Adipocyte (in vitro differentiated cells): ENCODE measurements around the gene ANGPTL8.

Experiments used
- DNase-seq: peaks from one replicate; pipeline ENCODE4 v3.0.0-alpha.2; 2015; ENCODE audit warnings: low read depth
- H3K27me3 ChIP-seq: replicated peaks from 2 replicates; pipeline ENCODE4 v1.7.0; 2013; ENCODE audit warnings: mild to moderate bottlenecking, low read length, moderate library complexity; ENCODE audit not compliant: control insufficient read depth, insufficient read depth
- H3K36me3 ChIP-seq: 2 replicates; pipeline ENCODE4 v1.7.0; 2013; ENCODE audit warnings: low read length, mild to moderate bottlenecking, moderate library complexity; ENCODE audit not compliant: control insufficient read depth, insufficient read depth, severe bottlenecking
- H3K4me1 ChIP-seq: 2 replicates; pipeline ENCODE4 v1.7.0; 2013; ENCODE audit warnings: mild to moderate bottlenecking, low read length, moderate library complexity; ENCODE audit not compliant: control insufficient read depth, insufficient read depth
- H3K4me3 ChIP-seq: 2 replicates; pipeline ENCODE4 v1.7.0; 2013; ENCODE audit warnings: mild to moderate bottlenecking, low read length, moderate library complexity
- H3K9ac ChIP-seq: 2 replicates; pipeline ENCODE4 v1.7.0; 2013; ENCODE audit warnings: mild to moderate bottlenecking, low read length, moderate library complexity
- H3K9me3 ChIP-seq: 2 replicates; pipeline ENCODE4 v1.7.0; 2013; ENCODE audit warnings: mild to moderate bottlenecking, low read length, moderate library complexity; ENCODE audit not compliant: control insufficient read depth

The ANGPTL8 gene

DNA sequence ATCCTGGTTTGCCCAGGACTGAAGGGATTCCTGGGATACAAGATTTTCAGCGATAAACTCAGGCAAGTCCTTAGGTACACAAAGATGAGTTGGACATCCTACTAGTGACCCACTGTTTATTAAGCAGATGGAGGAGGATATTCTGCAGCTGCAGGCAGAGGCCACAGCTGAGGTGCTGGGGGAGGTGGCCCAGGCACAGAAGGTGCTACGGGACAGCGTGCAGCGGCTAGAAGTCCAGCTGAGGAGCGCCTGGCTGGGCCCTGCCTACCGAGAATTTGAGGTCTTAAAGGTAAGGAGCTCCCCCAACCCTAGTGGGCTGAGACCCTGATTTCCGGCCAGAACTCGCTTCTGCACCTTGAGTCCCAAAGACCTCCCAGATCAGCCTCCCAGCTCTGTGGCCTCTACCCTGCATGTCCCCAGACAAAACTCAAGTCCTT lies 607 bp downstream of the ANGPTL8 start:
- Histone ChIP-seq H3K36me3 (peaks cover 15% of the 10 kb centered on the region), H3K4me1 (peaks cover 5% of the 10 kb centered on the region), H3K9ac (no peak overlapping the region), H3K4me3 (no peak overlapping the region), H3K9me3 (no peaks in the 10 kb centered on the region), H3K27me3 (no peaks in the 10 kb centered on the region)
- DNase-seq, result no peak

DNA sequence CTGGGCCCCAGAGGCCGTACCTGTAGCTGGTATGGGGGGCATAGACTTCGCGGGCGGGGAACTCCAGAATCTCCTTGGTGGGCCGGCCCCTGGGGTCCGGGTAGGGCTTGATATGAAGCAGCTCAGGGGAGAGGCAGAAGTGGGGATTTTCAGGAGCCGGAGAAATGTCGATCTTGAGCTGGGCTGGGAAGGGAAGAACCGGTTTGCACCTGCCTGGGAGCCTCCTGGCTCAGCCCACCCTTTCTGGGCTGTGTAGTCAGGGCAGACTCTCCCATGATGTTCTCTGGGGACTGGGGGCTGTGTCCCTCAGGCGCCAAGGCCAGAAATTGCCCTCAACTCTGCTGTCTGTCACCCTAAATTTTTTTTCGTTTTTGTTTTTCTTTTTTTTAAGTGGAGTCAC lies 2.6 kb downstream of the ANGPTL8 start:
- Histone ChIP-seq H3K4me3 (no peak overlapping the region), H3K4me1 (peaks cover 5% of the 10 kb centered on the region), H3K9me3 (no peaks in the 10 kb centered on the region), H3K9ac (no peak overlapping the region), H3K27me3 (no peaks in the 10 kb centered on the region), H3K36me3 (peaks cover 15% of the 10 kb centered on the region)
- no peak for DNase-seq

DNA sequence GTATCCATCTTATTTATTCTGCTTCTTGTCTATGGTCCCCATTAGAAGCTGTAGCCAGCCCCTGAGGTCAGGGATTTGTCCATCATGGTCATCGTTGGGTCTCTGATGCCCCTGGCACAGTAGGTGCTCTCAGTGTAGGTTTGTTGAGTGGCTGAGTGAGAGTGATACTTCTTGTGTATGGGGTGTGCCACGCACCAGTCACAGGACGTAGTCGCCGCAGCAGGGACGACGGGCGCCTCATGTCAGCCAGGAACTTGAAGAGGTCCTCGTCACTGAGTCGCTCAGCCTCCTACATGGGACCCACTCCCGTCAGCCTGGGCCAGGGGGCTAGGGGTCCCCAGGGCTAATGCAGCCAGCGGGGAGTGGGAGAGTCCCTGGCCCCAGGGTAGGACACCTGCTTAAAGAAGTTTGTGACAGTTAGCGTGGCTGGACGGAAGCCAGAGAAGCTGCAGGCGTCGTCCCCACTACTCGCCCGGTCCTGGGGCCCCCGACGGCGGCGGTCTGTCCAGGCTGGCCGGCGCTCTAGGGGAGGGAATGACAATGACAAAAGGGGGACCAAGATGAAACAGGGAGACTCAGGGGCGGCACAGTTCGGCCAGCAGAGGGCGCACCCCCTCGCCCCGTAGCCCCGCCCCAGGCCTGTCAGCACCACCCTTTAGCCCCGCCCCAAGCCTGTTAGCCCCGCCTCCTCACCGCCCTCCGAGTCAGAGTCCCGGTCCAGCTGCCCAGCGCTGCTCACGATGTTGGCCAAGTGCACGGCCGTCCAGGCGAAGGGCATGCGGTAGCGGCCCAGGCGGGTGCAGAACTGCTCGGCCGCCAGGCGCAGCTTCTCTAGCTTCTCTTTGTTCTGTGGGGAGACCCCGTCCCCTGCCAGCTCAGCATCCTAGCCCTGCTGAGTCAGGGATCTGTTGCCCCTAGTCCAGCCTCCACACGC lies 3.7 kb downstream of the ANGPTL8 start:
- peaks cover 20% of the 10 kb centered on the region for H3K36me3 ChIP-seq
- H3K4me1 ChIP-seq, result peaks cover 5% of the 10 kb centered on the region
- no peak overlapping the region for H3K9ac ChIP-seq
- H3K4me3 ChIP-seq, result no peak overlapping the region
- H3K9me3 ChIP-seq, result no peaks in the 10 kb centered on the region
- DNase-seq, result peak; percentile 75
- H3K27me3 ChIP-seq, result no peaks in the 10 kb centered on the region

DNA sequence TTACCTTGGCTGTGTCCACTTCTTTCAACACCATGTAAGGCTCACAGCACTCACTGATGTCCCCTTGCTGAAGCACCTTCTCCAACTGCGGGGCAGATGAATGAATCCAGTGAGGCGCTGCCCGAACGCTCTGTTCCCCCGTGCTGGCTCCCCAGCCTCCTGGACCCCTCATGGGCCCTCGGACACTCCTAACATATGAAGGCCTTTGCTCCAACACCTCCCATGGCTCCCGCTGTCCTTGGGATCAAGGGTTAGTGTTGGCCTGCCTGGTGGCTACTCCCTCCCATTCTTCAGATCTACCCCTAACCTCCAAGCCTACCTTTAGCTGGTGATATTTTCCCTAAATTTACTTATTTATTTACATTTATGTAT lies 4.4 kb downstream of the ANGPTL8 start:
- peaks cover 26% of the 10 kb centered on the region for H3K36me3 ChIP-seq
- no peak overlapping the region for H3K4me3 ChIP-seq
- DNase-seq, result no peak
- peaks cover 5% of the 10 kb centered on the region for H3K4me1 ChIP-seq
- no peak overlapping the region for H3K9ac ChIP-seq
- H3K9me3 ChIP-seq, result no peaks in the 10 kb centered on the region
- no peaks in the 10 kb centered on the region for H3K27me3 ChIP-seq

DNA sequence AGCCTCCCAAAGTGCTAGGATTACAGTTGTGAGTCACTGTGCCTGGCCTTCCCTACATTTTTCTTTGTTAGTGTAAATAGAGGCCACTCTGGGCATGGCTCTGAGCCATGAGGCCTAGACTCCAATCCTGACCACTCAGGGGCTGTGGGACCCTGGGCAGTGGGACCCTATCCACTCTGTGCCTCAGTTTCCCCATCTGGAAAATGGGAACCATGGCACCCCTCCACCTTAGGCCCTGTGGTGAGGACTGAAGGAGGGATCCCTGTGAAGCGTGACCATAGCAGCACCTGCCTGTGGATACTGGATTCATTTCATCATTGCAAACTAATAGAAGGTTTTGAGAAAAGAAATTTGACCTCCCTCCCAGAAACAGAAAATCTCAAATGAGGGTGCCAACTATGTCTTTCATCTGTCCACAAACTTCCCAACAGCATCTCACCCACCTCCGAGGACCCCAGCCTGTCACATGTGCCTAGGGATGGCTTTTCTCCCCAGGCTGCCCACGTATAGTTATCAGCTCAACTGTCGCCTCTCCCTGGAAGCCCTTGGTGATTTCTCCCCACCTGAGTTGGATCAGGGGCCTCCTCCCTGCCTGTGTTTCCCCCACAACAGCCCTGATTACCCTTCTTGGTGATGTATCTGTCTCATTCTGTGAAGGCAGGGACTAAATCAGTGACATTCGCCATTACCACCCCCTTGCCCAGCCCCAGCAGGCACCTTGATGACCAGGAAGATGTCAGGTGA lies 5.6 kb downstream of the ANGPTL8 start:
- H3K9me3 ChIP-seq, result no peaks in the 10 kb centered on the region
- no peak overlapping the region for H3K9ac ChIP-seq
- H3K4me1 ChIP-seq, result no peaks in the 10 kb centered on the region
- no peak for DNase-seq
- no peaks in the 10 kb centered on the region for H3K27me3 ChIP-seq
- no peak overlapping the region for H3K4me3 ChIP-seq
- peaks cover 26% of the 10 kb centered on the region for H3K36me3 ChIP-seq

DNA sequence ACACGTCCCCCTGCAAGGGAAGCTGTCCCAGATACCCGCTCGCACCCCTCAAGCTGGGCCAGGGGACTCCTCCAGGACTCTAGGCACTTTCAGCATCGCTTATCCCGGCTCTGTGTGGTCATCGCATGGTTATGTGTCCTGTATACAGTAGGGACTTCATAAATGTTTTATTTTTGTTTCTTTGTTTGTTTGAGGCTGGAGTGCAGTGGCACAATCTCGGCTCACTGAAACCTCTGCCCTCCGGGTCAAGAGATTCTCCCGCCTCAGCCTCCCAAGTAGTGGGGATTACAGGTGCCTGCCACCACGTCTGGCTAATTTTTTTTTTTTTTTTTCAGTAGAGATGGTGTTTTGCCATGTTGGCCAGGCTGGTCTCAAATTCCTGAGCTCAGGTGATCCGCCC lies 7.5 kb downstream of the ANGPTL8 start:
- no peaks in the 10 kb centered on the region for H3K27me3 ChIP-seq
- H3K9me3 ChIP-seq, result no peaks in the 10 kb centered on the region
- no peak for DNase-seq
- H3K4me1 ChIP-seq, result no peaks in the 10 kb centered on the region
- H3K4me3 ChIP-seq, result no peak overlapping the region
- H3K36me3 ChIP-seq, result peaks cover 30% of the 10 kb centered on the region
- H3K9ac ChIP-seq, result no peak overlapping the region

DNA sequence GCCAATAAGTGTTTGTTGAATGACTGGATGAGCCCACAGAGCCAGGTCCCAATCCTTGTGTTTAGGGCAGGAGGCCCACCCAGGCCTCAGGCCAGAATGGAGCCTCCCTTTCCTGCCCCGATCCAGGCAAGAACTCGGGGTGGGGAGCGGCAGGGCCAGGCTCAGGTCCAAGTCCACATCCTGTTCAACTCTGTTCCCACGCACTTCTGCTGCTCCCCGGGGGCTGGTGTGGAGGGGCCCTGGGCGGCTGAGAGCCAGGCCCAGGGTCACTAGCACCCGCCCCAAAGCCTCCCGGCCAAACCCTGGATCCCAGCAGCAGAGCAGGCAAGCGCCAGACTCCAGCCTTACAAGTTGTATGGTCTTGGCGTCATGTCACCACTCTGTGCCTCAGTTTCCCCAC lies 8.0 kb downstream of the ANGPTL8 start:
- H3K4me1 ChIP-seq, result no peaks in the 10 kb centered on the region
- no peak overlapping the region for H3K4me3 ChIP-seq
- H3K9ac ChIP-seq, result no peak overlapping the region
- no peak for DNase-seq
- no peaks in the 10 kb centered on the region for H3K27me3 ChIP-seq
- peaks cover 34% of the 10 kb centered on the region for H3K36me3 ChIP-seq
- no peaks in the 10 kb centered on the region for H3K9me3 ChIP-seq

DNA sequence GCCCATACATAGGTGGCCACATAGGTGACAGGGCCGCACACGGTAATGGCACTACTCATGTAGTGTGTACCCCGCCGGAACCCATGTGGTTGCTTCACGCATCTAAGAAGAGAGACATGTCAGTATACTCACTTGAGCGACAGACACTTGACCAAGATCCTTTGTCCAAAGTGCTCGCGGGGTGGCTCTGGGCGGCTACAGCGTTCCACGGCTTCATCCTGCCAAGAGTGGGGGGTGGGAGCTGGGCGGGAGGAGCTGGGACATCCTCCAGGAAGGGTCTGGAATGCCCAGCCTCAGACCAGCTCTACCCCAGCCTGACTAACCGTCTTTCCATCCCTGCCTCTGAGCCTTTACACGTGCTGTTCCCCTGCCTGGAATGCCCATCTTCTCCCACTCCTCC lies 8.5 kb downstream of the ANGPTL8 start:
- Histone ChIP-seq H3K4me3 (no peak overlapping the region), H3K4me1 (no peaks in the 10 kb centered on the region), H3K36me3 (peaks cover 34% of the 10 kb centered on the region), H3K9ac (no peak overlapping the region), H3K27me3 (no peaks in the 10 kb centered on the region), H3K9me3 (no peaks in the 10 kb centered on the region)
- DNase-seq, result no peak

DNA sequence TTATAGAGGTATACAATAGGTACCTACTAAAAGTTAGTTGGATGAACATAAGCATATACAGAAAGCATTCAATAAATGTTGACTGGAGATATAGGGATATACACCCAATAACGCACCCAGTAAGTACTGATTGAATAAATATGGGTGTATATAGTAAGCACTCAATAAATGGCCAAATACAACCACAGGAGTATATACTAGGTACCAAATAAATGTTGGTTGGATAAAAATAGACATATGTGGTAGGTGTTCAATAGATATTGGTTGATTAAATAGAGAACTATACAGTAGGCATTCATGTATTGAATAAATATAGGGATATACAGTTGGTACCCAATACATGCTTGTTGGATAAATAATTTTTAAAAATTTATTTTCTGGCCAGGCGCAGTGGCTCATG lies 9.4 kb downstream of the ANGPTL8 start:
- Histone ChIP-seq H3K4me1 (no peaks in the 10 kb centered on the region), H3K9me3 (no peaks in the 10 kb centered on the region), H3K36me3 (peaks cover 33% of the 10 kb centered on the region), H3K9ac (no peak overlapping the region), H3K27me3 (no peaks in the 10 kb centered on the region), H3K4me3 (no peak overlapping the region)
- DNase-seq, result no peak

DNA sequence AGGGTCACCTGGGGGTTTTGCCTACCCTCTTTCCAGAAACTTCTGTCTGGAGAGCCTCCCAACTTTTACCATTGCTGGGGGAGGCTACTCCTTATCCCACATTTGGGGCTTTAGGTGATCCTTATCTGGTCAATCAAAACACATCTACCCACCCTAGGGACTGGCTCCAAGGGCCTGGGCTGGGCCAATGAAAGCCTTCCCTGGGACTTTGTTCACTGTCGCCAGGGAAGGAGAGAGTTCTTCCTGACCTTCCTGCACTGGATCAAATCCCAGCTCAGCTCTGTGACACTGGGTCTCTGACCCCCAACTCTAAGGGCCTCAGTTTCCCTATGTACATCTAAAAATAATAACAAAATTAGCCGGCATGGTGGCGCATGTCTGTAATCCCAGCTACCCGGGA lies 11.8 kb downstream of the ANGPTL8 start:
- Histone ChIP-seq H3K4me3 (no peak overlapping the region), H3K9me3 (no peaks in the 10 kb centered on the region), H3K4me1 (no peaks in the 10 kb centered on the region), H3K36me3 (peaks cover 33% of the 10 kb centered on the region), H3K27me3 (no peaks in the 10 kb centered on the region), H3K9ac (no peak overlapping the region)
- DNase-seq, result no peak

DNA sequence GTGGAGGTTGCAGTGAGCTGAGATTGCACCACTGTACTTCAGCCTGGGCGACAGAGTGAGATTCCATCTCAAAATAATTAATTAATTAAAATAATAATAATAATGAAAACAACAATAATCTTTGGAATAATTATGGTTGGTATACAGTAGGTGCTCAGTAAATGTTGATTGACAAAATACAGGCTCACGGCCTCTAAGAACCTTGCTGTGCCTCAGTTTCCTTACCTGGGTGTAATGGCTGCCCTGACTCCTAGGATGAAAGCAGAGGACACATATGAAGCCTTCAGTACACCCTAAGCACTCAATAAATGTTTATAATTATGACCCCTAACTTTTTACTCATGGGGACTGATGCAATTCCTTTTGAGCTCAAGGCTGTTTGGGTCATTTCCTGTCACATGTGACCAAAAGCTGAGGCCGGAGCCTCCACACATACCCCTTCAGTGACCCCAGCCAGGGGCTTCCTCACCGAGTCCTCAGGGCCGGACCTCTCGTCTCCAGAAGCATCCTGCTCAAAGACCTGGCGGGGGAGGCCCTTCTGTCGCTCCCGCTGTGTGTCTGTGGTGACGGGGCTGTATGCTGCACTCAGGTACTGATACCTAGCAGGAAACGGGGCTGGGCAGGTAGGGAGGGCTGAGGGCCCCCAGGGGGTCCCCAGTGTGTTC lies 12.4 kb downstream of the ANGPTL8 start:
- DNase-seq, result no peak
- Histone ChIP-seq H3K4me3 (no peak overlapping the region), H3K27me3 (no peaks in the 10 kb centered on the region), H3K9me3 (no peaks in the 10 kb centered on the region), H3K9ac (no peak overlapping the region), H3K4me1 (no peaks in the 10 kb centered on the region), H3K36me3 (peaks cover 33% of the 10 kb centered on the region)
